C4-2B (cell line): ENCODE data around the gene TYW3.

Source experiments
- H3K27ac ChIP-seq: fragments of 450-650 bp; 2 replicates; pipeline ENCODE4 v1.5.1; 2017
- CTCF ChIP-seq: fragments of 450-650 bp; conservative IDR thresholded peaks from 2 replicates; pipeline ENCODE4 v1.5.1; 2017; ENCODE audit warnings: mild to moderate bottlenecking
- ZFX ChIP-seq: fragments of 450-650 bp; IDR thresholded peaks from 2 replicates; pipeline ENCODE4 v1.6.1; 2017

TYW3 gene

GRCh38 chr1:74693473-74693872 lies 39.5 kb upstream of the TYW3 start:
- TF ChIP-seq CTCF (no peak), ZFX (no peak)
- H3K27ac ChIP-seq, result no peak overlapping the region

GRCh38 chr1:74697832-74698231 lies 35.1 kb upstream of the TYW3 start:
- H3K27ac ChIP-seq, result no peak overlapping the region
- TF ChIP-seq CTCF, result no peak
- TF ChIP-seq ZFX, result no peak

GRCh38 chr1:74699331-74699730 lies 33.6 kb upstream of the TYW3 start:
- TF ChIP-seq CTCF (no peak), ZFX (no peak)
- no peak overlapping the region for H3K27ac ChIP-seq

- TF ChIP-seq ZFX, result no peak
- no peak for TF ChIP-seq CTCF
- H3K27ac ChIP-seq, result no peak overlapping the region
Measured at GRCh38 chr1:74703386-74704182, 29.4 kb upstream of the TYW3 start.

GRCh38 chr1:74712881-74713280 lies 20.1 kb upstream of the TYW3 start:
- no peak for TF ChIP-seq ZFX
- no peak overlapping the region for H3K27ac ChIP-seq

- no peak for TF ChIP-seq ZFX
- TF ChIP-seq CTCF, result no peak
- H3K27ac ChIP-seq, result no peak overlapping the region
Measured at GRCh38 chr1:74713849-74714248, 19.1 kb upstream of the TYW3 start.

GRCh38 chr1:74714429-74715235 lies 18.3 kb upstream of the TYW3 start:
- H3K27ac ChIP-seq, result no peak overlapping the region
- TF ChIP-seq CTCF, result no peak
- no peak for TF ChIP-seq ZFX
